GM12878 (cell line): ENCODE measurements around the gene ATP7B. TPM values are rescaled to one million over a fixed set of nuclear protein-coding genes. Genes with fewer than 3 reads are reported as not detected.

ENCODE experiments used
- BACH1 ChIP-seq: fragments of 450-650 bp; IDR thresholded peaks from 2 replicates; pipeline ENCODE4 v1.6.1; 2017; ENCODE audit warnings: mild to moderate bottlenecking, borderline replicate concordance
- IRF3 ChIP-seq: fragments of 450-650 bp; IDR thresholded peaks from 2 replicates; pipeline ENCODE4 v1.6.1; 2014; ENCODE audit warnings: mild to moderate bottlenecking
- PBX3 ChIP-seq: IDR thresholded peaks from 2 replicates; pipeline ENCODE4 v1.6.1; 2011; ENCODE audit warnings: mild to moderate bottlenecking, low read depth, low read length, moderate library complexity; ENCODE audit not compliant: insufficient replicate concordance
- POU2F2 ChIP-seq: IDR thresholded peaks from 3 replicates; pipeline ENCODE4 v1.6.1; 2011; ENCODE audit warnings: low read depth, mild to moderate bottlenecking, low read length, borderline replicate concordance
- RAD51 ChIP-seq: fragments of 450-650 bp; IDR thresholded peaks from 2 replicates; pipeline ENCODE4 v1.6.1; 2016; ENCODE audit warnings: moderate library complexity, mild to moderate bottlenecking, inconsistent platforms
- SMAD5 ChIP-seq: IDR thresholded peaks from 2 replicates; pipeline ENCODE4 v1.6.1; 2016; ENCODE audit warnings: antibody characterized with exemption, low read depth
- STAT1 ChIP-seq: fragments of 450-650 bp; conservative IDR thresholded peaks from 2 replicates; pipeline ENCODE4 v1.6.1; 2014; ENCODE audit warnings: antibody characterized with exemption, mild to moderate bottlenecking
- TCF3 ChIP-seq: IDR thresholded peaks from 2 replicates; pipeline ENCODE4 v1.6.1; 2012; ENCODE audit warnings: low read depth, mild to moderate bottlenecking, low read length, borderline replicate concordance; ENCODE audit not compliant: insufficient read depth
- ZBED1 ChIP-seq: IDR thresholded peaks from 2 replicates; pipeline ENCODE4 v1.6.1; 2016; ENCODE audit warnings: borderline replicate concordance
- polyA plus RNA-seq, 11 experiments: library from polyadenylated mRNA; depleted of rRNA in 4 of 11; unstranded in 6 of 11; stranded (reverse) in 5 of 11; fragments of >200 nt; fragmentation: Nextera tagmentation in 4 of 11; fragmentation: Illumina TruSeq in 1 of 11; extraction: Ambion mirVana in 4 of 11; extraction: Trizol in 1 of 11; gene quantifications; 1 replicate in 1 of 11; 2 replicates in 10 of 11; pipeline versions ENCODE4 v1.2.1 to v1.2.3, GENCODE V29; 2011 to 2016; ENCODE audit warnings: inconsistent platforms in 2 of 11, missing spikeins in 2 of 11, low read depth in 1 of 11
- total RNA-seq, 4 experiments: library from RNA; depleted of rRNA in 3 of 4; stranded (reverse); fragments of >200 nt in 3 of 4; fragmentation: Illumina TruSeq in 1 of 4; extraction: Trizol in 1 of 4; gene quantifications; 2 replicates each; pipeline versions ENCODE4 v1.2.1 to v1.2.3, GENCODE V29; 2013 to 2021
- TF ChIP-seq, protein P1 (sequence below): fragments of 450-650 bp; IDR thresholded peaks from 2 replicates; pipeline ENCODE4 v1.6.1; 2017; ENCODE audit warnings: mild to moderate bottlenecking, low read depth, inconsistent platforms; ENCODE audit not compliant: poor library complexity, severe bottlenecking

ATP7B gene
- total and polyA plus RNA-seq, 10 of the 15 experiments (the other 5 are each of a cell fraction or from before 2014, with no cell fraction given): under 0.01 to 1.1 (median 0.06) TPM; not detected in 2

- TF ChIP-seq ZBED1: no peak
- TF ChIP-seq, protein P1, sequence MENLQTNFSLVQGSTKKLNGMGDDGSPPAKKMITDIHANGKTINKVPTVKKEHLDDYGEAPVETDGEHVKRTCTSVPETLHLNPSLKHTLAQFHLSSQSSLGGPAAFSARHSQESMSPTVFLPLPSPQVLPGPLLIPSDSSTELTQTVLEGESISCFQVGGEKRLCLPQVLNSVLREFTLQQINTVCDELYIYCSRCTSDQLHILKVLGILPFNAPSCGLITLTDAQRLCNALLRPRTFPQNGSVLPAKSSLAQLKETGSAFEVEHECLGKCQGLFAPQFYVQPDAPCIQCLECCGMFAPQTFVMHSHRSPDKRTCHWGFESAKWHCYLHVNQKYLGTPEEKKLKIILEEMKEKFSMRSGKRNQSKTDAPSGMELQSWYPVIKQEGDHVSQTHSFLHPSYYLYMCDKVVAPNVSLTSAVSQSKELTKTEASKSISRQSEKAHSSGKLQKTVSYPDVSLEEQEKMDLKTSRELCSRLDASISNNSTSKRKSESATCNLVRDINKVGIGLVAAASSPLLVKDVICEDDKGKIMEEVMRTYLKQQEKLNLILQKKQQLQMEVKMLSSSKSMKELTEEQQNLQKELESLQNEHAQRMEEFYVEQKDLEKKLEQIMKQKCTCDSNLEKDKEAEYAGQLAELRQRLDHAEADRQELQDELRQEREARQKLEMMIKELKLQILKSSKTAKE: no peak
- TF ChIP-seq TCF3: no peak
- no peak for TF ChIP-seq STAT1
- no peak for TF ChIP-seq IRF3
- TF ChIP-seq POU2F2: no peak
- TF ChIP-seq BACH1: no peak
- TF ChIP-seq RAD51: no peak
- TF ChIP-seq PBX3: no peak
- no peak for TF ChIP-seq SMAD5
- TF ChIP-seq, all 136 proteins: peak for 0
Observed at GRCh38 chr13:51999510-51999911, 11.7 kb downstream of the ATP7B start (continued).
